GM19099 (cell line): Measurements from ENCODE around the gene TMIGD3.

Experiments
- POLR2A ChIP-seq: IDR thresholded peaks from 3 replicates; pipeline ENCODE4 v1.6.1; 2011; ENCODE audit warnings: low read depth; ENCODE audit not compliant: insufficient read length; ENCODE audit errors: extremely low read depth

TMIGD3 gene

DNA sequence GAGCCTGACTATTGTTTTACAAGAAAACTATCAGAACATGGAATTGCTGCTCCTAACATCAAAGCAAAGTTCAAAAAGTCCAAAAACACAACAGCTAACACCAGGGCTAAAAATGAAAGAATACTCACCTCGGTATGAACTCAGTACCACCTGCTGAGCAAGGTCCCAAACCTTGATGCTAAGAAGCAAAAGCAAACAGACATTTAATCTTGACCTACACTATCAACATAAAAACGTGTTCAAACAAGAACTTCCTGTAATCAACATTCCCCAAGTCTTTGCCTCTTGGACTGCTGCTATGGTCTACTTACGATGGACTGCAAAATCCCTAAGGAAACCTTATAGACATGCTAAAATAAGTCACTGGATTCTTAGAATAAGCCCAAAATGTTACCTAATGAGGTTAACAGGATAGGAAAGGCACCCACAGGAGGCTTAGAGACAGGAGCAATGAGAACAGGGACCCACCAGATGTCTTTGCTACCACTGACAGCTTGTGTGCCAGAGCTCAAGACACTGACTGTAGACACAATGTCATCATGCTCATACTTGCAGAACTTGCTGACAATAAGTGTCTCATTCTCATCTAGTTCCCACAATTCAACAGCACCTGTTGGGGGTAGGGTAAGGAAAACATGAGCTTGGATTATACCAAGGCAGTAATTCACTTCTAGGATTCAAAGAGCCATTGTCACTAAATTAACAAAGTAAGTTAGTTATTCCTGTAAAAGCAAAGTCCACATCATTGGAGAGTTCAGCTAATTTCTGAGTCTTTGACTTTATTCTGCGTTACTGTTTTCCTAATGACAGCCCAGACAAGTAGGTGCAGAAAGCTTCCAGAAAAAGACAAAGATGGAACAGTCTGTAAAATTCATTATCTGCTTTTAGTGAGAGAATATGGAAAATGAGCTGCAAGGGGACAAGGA, 56.2 kb downstream of the TMIGD3 start:
- TF ChIP-seq POLR2A: no peak

- TF ChIP-seq POLR2A: no peak
Measured at GRCh38 chr1:111446546-111446945, 56.9 kb downstream of the TMIGD3 start.

GRCh38 chr1:111444031-111444430, 59.4 kb downstream of the TMIGD3 start:
- no peak for TF ChIP-seq POLR2A

- no peak for TF ChIP-seq POLR2A
Measured at GRCh38 chr1:111442457-111442856, 61.0 kb downstream of the TMIGD3 start.

DNA sequence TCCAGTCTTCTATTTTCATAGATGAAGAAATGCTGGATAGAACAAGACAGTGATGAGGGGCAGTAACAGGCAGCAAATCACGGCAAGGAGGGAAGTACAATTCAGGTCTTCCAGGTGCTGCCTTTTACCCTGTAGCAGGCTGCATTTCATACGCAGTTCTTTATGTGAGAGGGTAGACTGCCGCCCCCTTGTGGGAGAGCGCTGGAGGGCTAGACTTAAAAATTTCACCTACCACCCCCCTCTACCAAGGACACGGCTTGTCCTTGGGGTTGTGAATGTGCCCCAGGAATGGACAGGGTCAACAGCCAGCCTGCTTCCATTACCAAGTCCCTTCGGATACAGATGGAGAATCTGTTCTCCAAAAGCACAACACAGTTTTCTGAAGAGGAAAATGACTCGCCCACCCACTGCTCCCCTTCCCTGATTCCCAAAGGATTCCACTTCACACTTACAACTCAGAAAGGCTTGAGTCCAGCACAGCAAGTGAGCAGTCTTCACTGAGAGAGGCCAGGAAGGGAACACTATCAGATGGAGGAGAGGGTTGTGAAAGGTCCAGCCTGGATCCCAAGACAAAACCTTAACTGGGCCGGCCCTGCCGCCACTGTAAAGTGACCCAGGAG, 61.8 kb downstream of the TMIGD3 start:
- no peak for TF ChIP-seq POLR2A

GRCh38 chr1:111439461-111440351, 63.7 kb downstream of the TMIGD3 start:
- no peak for TF ChIP-seq POLR2A

DNA sequence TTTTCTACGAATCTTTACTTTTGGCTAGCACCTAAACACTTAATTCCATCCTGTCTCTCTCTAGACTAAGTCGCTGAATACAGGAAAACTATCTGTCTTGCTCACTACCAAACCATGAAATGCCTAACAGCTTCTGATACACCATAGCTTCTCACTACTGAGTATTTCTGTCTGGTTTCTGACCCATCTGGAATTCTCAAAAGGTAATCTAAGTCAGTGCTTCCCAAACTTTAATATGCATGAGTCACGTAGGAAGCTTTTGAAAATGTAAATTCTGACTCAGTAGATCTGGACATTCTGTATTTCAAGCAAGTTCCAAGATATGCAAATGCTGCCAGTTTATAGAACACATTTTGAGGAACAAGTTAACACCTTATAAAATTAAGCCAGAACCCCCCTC, 66.7 kb downstream of the TMIGD3 start:
- TF ChIP-seq POLR2A: no peak
